HG02970 (cell line): Measurements from ENCODE around the gene ARF1.

Source experiments
- ATAC-seq: cut with Tn5 transposase; IDR thresholded peaks from one replicate; pipeline ENCODE4 v1.9.1; 2021; ENCODE audit warnings: mild to moderate bottlenecking, moderate library complexity, moderate number of reproducible peaks; ENCODE audit not compliant: unreplicated experiment, low FRiP score

Gene ARF1

DNA sequence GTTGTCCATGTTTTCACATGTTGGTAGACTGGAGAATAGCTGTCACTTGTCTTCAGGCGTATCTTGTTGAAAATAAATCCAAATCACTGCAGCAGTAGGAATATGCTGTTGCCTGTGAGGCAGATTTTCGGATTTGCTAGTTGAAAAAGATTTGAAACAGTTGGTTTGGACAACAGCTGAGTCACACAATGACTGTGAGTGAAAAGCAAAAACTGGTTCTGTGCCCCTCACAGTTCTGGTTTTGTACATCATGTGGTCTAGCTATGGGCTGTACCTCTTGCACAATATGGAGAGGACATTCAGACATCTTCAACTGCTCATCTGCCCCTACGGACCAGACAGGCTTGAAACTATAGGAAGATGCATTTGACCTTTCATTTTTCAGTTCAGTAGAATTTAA is 1.8 kb downstream of the ARF1 start:
- no peak for ATAC-seq

DNA sequence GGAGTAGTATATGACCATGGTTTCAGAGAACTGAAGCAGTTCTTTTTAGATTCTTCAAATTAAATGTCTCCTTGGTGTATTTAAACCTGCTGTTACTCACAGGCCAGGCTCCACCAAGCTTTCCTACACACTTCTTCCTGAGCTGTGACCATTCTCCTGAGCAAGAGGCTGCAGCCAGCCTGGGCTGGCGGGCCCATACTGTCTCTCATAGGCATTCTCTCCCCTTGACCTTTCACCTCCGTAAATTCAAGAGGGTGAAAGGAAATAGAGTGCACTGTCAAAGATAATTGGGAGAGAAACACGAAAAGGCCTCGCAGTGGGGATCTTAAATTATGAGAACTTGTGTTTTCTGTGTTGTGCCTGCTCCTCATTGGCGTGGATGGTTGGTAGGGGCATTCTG is 2.3 kb downstream of the ARF1 start:
- no peak for ATAC-seq

DNA sequence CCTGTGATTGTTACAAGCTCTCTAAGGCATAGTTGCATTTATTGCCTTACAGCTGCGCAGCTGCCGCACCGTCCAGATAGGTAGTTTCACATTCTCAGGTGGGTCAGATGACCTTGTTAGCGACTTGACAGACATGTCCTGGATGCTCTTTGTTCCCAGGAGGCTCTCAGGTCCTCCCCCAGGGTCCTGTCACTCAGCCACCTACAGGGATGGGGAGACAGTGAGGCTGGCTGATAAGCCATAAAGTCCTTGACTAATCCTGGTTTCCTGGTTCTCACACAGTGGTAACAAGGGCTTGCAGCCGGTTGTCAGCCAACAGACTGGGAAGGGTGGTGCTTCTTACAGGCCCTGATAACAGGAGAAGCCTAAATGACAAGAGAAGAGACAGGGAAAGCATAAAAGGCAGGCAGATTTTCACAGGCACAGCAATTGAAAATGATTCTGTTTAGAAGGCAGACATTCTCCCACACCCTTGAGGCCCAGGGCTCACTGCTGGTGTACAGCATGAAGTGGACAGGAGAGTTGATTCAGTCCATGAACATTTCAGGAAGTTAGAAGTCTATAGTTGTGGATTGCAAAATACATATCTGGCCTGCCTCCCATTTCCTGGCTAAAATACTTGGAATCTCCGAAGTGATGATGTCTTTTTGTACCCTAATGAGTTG is 2.9 kb downstream of the ARF1 start:
- no peak for ATAC-seq

DNA sequence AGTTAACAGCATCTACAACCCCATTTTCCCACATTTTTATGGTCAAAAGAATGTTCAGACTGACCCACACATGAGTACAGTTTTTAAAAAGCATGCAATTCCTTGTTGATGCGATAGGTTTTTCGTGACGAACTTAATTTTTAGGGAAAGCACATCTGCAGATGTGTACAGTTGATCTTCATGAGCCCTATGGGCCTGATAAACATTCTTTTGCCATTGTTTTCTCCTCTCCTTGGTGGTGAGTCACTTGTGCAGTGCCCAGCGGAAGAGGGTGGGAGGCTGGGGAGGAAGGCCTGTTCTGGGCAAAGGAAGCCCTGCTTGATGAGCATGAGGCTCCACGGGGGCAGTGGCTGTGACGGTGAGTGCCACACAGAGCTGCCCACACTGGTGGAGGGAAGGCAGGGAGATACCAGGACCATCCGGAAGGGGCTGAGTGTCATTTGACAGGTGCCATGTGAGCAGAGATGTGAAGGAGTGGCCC is 5.3 kb downstream of the ARF1 start:
- ATAC-seq = no peak

DNA sequence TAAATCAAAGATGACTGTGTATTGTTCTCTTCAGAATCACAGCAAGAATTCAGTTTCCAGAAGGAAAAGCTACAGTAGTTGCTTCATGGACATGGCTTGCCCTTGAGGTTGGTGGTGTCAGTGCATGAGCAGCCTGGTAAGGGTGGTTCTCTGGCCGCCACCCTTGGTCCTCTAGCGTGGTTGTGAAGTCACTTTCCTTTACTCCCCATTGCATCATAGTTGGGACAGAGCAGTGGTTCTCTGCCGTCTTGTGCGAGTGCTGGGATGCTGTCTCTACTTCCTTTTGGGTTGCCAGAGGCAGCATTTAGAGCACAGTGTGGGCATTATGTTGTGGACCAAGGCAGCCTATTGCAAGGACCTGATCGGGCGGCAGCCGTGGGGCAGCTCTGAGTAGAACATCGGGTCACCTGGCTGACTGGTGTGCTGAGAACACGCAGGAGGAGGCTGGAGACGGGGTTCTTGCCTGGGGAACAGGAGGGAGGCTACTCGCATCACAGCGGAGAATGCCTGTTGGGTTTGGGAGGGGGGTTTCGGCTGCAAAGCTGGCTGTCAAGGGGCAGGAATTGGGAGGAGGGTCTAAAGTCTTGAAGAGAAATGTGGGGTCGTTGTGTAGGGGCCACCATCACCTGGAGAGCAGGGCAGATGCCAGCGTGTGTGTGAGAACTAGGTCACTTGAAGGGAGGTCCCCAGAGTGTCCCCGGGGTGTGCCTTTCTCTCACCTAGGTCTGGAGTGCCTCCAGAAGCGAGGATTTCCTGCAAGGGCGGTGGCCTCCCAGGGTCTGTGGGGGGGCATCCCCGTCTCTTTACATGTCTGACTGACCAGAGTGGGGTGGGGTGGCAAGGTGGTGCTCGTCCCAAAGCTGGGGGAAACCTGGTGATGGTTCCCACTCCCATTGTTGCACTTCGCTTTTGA is 6.3 kb downstream of the ARF1 start:
- ATAC-seq = no peak

DNA sequence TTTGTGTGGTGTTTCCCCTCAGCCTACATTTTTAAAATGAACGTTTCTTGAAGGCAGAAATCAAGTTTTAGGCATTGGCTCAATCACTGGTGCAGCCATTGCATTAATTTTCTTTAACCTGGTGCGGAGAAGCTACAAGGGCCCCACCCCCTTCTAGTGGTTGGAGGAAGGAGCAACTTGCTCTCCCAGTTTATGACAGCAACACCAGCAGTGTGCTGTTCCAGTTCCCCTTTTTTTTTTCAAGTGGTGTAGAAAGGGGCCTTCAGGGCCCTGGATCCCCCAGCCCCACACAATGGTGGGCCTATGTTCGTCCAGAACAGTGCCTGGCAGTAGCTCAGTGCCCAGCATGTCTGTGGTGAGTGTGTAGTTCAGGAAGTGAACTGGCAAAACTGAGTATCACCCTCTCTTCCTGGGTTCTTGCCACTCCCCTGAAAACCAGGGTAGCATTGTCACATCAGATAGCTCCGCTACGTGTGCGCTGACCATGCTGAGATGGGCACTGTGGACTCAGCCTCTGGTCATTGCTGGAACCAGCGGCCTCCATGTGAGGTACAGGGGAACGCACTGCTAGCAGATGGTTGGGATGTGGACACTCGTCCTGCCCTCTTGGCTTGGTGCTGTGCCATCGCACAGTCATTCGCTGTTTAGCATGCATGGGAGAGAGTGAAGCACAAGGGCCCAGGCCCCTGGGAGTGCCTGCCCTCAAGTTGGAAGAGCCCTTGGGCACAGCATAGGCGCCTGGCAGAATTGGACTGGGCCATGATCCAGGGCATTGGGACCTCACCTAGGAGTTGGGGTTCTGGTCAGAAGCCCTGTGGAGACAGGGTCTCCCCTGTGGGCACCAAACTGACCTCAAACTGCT is 7.2 kb downstream of the ARF1 start:
- ATAC-seq = no peak

DNA sequence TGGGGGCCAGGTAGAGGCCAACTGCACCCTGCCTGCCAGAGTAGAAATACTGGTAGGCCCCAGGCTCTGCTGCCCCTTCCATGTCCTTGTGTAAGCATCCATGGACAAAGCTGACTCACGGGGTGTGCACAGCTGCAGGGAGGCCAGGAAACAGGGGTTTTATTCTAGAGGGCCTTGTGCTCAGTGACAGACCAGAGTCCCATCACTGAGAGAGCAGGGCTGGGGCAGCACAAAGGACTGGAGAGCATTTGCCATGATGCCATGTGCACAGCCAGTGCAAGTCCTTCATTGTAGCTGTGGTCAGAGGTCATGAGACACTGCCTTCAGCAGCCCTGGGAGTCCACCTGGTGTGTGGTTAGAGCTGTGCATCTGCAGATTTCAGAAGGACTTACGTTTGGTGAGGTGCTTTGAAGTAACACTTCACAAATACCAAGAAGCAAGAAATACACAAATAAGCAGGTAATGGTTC is 8.1 kb downstream of the ARF1 start:
- ATAC-seq = no peak

DNA sequence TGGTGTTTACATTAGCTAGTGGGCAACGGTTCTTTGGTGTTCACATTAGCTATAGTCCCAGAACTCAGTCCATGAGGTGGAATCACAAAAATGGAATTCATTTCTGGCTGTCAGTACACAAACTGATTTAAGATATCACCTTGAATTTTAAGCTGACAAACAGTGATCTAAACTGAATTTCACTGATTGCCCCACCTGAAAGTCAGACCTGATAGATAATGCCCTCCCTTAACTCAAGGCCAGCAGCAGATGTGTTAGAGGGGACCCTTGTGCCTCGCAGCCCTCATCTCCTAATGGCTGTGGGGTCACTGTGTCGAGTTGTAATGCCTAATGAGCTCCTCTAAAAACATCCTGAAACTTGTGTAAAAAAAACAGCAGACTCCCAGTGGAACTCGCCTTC is 8.6 kb downstream of the ARF1 start:
- no peak for ATAC-seq

DNA sequence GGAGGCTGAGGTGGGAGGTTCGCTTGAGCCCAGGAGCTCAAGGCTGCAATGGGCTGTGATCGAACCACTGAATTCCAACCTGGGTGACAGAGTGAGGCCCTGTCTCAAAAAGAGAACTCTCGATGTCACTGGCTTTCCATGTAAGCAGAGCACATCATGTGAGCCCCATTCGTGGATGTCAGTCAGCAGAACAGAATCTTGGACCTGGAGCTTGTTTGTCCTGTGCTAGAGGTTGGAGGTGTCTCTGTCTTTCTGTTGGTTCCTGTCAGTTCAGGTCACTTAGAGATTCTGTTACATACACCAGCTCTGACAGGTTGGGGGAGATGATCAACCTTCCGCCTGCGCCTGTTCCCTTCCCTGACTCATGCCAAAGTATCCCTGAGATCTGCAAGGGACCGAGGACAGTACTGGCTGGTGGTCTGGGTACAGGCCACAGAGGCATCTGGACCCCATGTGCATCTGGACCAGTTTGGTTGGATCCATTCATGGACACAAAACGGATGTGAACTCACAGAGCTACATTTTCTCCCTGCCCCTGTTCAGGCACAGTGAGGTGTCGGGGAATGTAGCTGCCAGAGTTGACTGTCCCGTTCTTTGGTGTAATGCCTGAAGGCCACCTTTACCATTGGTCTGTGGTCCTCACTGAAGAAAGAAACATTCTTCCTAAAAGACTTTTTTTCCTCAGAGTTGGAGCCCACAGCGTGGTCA is 10.0 kb downstream of the ARF1 start:
- no peak for ATAC-seq

DNA sequence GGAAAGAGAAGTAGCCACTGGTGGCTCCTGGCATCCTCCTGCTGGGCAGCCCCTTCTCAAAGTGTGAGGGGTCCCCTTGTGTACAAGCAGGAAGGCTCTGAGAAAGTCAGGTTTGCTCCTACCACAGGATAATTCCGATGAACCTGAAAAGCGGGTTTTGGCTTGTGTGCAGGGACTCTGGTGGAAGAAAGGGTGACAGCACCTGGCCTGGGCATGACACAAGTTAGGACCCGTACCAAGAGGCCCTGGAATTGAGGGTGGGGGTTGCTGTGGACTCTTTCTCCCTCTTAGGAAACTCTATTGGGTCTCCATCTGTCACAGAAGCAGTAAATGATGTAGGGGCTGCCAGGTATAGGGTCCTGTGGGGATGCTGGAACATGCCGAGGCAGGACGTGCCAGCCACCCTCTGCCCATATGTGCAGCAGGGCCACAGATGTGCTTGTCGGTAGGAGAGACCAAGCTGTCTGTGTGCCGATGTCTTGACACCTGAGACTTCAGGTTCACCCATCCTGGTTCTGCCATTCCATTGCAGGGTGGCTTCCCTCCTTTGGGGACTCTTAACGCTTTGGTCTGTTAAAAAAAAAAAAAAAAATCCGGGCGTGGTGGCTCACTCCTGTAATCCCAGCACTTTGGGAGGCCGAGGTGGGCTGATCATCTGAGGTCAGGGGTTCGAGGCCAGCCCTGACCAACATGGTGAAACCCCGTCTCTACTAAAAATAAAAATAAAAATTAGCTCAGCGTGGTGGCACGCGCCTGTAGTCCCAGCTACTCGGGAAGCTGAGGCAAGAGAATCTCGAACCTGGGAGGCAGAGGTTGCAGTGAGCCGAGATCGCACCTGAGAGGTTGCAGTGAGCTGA is 10.8 kb downstream of the ARF1 start:
- no peak for ATAC-seq

DNA sequence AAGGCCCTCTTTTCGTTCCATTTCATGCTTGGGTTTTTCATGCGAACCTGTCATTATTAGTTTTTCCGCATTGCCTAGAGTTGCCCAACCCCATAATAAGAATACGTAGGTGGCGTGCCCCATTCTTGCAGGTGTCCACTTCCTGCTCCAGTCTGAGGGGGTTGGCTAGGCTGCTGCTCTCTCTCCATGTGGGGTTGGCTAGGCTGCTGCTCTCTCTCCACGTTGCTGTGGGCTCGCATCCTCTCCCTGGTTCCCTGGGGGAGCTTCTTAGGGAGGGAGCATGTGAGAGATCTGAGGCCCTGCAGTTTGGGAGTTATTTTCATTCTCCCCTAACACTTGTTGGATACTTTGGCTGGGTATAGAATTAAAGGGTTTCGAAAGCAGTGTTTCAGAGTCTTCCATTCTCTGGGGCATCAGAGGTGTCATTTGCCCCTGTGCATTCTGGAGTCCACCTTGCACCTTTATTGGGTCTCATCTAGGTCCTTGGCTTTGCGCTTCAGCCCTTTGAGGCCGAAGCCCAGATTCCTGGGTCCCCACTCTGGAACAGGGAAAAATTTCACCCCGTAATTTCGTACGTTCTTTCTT is 12.0 kb downstream of the ARF1 start:
- ATAC-seq = no peak

DNA sequence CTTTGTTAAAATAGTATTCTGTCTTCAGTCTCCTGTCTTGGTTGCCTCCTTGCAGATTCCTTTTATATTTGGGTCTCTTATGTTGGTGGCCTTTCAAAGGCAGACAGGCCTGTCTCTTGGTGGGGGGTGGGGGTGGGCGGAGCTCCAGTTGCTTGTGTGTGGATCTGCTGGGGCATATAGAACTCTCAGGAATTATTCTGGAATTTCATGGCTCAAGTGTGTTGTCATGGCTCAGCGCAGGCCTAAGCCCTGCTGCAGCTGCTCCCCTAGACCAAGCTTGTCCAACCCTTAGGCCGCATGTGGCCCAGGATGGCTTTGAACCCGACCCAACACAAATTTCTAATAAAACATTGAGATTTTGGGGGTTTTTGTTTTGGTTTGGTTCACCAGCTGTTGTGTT is 12.7 kb downstream of the ARF1 start:
- ATAC-seq = no peak

DNA sequence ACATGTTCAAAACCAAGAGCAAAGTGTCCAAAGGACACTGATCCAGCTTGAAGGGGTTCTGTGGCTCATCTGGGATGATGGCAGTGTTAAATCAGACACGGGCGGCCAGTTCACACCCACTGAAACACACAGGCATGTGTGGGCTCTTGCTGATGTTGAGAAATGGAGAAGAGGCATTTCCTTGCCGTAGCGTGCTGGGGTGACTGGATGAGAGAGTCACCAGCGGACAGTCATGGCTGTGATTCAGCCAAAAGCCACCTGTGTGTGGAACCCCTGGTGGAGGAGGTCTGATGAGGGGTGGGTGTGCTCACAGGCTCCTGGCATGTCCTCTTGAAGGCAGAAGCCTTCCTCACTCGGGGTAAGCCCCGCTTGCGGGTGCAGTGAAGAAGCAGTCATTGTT is 13.4 kb downstream of the ARF1 start:
- ATAC-seq = no peak

DNA sequence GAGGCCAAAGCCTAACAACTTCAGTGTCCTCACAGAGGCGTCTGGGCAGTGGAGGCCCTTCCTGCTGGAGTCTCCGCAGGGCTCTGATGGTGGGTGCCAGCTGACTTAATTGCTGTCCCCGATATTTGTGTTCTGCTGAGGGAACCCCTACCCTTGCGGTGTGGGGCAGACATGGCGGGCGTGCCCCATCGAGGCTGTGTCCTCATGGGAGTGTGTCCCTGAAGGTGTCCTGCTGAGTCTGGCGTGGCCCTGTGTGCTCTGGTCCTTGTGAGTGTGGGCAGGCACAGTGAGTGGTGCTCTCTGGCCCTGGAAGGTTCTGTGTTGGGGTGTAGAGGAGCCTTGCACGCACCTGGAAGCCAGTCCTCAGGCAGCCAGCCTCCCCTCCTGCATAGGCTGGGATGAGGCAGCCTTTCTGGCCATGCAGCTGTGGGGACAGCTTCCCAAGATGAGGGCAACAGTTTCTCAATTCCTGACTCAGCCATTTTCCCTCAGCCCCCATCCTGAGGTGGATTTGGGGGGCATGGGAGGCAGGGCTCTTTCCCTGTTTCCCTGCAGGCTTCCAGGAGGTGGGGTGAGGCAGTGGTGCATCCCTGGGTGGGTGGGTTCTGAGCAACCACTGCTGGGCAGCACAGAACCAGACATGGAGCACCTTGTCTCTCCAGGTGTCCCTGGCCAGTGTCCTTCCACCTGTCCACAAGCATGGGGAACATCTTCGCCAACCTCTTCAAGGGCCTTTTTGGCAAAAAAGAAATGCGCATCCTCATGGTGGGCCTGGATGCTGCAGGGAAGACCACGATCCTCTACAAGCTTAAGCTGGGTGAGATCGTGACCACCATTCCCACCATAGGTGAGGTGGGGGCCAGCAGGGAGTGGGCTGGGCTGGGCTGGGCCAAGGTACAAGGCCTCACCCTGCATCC is 14.2 kb downstream of the ARF1 start:
- ATAC-seq = no peak

DNA sequence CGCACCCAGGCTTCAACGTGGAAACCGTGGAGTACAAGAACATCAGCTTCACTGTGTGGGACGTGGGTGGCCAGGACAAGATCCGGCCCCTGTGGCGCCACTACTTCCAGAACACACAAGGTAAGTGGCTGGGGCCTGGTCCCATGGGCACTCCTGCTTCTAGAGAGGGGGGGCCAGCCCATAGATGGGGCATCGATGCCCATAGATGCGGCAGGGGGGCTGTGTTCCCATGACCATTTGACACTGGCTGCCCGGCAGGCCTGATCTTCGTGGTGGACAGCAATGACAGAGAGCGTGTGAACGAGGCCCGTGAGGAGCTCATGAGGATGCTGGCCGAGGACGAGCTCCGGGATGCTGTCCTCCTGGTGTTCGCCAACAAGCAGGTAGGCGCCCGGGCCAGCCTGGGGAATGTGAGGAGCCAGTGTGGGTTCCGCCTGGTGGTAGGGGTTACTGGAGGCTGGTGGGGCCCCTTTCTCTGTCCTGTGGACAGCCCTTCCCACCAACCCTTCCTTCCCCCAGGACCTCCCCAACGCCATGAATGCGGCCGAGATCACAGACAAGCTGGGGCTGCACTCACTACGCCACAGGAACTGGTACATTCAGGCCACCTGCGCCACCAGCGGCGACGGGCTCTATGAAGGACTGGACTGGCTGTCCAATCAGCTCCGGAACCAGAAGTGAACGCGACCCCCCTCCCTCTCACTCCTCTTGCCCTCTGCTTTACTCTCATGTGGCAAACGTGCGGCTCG is 15.0 kb downstream of the ARF1 start:
- ATAC-seq = no peak

DNA sequence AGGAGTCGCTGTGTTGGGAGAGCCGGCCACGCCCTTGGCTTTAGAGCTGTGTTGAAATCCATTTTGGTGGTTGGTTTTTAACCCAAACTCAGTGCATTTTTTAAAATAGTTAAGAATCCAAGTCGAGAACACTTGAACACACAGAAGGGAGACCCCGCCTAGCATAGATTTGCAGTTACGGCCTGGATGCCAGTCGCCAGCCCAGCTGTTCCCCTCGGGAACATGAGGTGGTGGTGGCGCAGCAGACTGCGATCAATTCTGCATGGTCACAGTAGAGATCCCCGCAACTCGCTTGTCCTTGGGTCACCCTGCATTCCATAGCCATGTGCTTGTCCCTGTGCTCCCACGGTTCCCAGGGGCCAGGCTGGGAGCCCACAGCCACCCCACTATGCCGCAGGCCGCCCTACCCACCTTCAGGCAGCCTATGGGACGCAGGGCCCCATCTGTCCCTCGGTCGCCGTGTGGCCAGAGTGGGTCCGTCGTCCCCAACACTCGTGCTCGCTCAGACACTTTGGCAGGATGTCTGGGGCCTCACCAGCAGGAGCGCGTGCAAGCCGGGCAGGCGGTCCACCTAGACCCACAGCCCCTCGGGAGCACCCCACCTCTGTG is 15.9 kb downstream of the ARF1 start:
- no peak for ATAC-seq

DNA sequence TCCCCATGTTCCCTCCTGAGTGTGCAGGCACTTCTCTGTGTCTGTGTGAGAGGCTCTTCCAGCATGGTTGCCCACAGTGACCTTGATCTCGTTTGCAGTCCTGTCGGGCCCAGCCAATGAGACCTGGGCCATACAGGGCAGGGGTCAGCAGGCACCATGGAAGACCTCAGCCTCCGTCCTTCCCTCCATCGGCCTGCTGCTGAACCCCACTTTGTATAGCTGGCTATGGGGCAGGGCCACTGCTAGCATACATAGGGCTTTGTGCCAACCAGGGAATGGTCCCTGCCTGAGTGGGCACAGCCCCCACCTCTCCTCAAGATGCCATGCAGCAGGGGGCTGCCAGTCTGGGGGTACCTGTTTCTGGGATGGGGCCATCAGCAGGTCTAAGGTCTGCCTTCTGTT is 16.8 kb downstream of the ARF1 start:
- ATAC-seq = no peak
